NK-92 (cell line): ENCODE data around the gene WBP1L.

Experiments
- DNase-seq: peaks from one replicate; lab custom pipeline; 2025; ENCODE audit not compliant: unreplicated experiment; lab: John Stamatoyannopoulos, UW

The WBP1L gene

GRCh38 chr10:102778781-102779180 lies 35.0 kb downstream of the WBP1L start:
- DNase-seq, result no peak

GRCh38 chr10:102779680-102780526 lies 36.2 kb downstream of the WBP1L start:
- no peak for DNase-seq

GRCh38 chr10:102780527-102780808 lies 36.7 kb downstream of the WBP1L start:
- no peak for DNase-seq

- DNase-seq, result no peak
Measured at GRCh38 chr10:102781090-102781920, 37.6 kb downstream of the WBP1L start.

- DNase-seq, result no peak
Measured at GRCh38 chr10:102781921-102782557, 38.3 kb downstream of the WBP1L start.

GRCh38 chr10:102782673-102783551 lies 39.2 kb downstream of the WBP1L start:
- DNase-seq, result no peak

- DNase-seq, result no peak
Measured at GRCh38 chr10:102783568-102783967, 39.8 kb downstream of the WBP1L start.

GRCh38 chr10:102785818-102786217 lies 42.1 kb downstream of the WBP1L start:
- DNase-seq, result no peak

- DNase-seq, result no peak
Measured at GRCh38 chr10:102791754-102792395, 48.1 kb downstream of the WBP1L start.

- DNase-seq, result no peak
Measured at GRCh38 chr10:102795453-102796406, 52.0 kb downstream of the WBP1L start.

GRCh38 chr10:102796407-102797176 lies 52.8 kb downstream of the WBP1L start:
- no peak for DNase-seq

- DNase-seq, result no peak
Measured at GRCh38 chr10:102799691-102800471, 56.1 kb downstream of the WBP1L start.

- DNase-seq, result no peak
Measured at GRCh38 chr10:102800611-102801335, 57.0 kb downstream of the WBP1L start.

- DNase-seq, result no peak
Measured at GRCh38 chr10:102801496-102801895, 57.7 kb downstream of the WBP1L start.

GRCh38 chr10:102801978-102802377 lies 58.2 kb downstream of the WBP1L start:
- no peak for DNase-seq

GRCh38 chr10:102802920-102803534 lies 59.3 kb downstream of the WBP1L start:
- DNase-seq, result no peak
